Panc1 (cell line): ENCODE results near the gene CHMP6.

Experiments used
- CTCF ChIP-seq: fragments of 450-650 bp; IDR thresholded peaks from 2 replicates; pipeline ENCODE4 v1.5.1; 2017; ENCODE audit warnings: mild to moderate bottlenecking
- TF ChIP-seq, protein P1 (sequence below), 2 experiments: IDR thresholded peaks; 2 replicates each; pipeline ENCODE4 v1.6.1; 2011 to 2012; ENCODE audit warnings: low read depth in 2 of 2, control low read depth in 1 of 2, low read length in 1 of 2, mild to moderate bottlenecking in 1 of 2, moderate library complexity in 1 of 2; ENCODE audit not compliant: insufficient read depth in 1 of 2

- no peak for TF ChIP-seq CTCF
- TF ChIP-seq, protein P1, sequence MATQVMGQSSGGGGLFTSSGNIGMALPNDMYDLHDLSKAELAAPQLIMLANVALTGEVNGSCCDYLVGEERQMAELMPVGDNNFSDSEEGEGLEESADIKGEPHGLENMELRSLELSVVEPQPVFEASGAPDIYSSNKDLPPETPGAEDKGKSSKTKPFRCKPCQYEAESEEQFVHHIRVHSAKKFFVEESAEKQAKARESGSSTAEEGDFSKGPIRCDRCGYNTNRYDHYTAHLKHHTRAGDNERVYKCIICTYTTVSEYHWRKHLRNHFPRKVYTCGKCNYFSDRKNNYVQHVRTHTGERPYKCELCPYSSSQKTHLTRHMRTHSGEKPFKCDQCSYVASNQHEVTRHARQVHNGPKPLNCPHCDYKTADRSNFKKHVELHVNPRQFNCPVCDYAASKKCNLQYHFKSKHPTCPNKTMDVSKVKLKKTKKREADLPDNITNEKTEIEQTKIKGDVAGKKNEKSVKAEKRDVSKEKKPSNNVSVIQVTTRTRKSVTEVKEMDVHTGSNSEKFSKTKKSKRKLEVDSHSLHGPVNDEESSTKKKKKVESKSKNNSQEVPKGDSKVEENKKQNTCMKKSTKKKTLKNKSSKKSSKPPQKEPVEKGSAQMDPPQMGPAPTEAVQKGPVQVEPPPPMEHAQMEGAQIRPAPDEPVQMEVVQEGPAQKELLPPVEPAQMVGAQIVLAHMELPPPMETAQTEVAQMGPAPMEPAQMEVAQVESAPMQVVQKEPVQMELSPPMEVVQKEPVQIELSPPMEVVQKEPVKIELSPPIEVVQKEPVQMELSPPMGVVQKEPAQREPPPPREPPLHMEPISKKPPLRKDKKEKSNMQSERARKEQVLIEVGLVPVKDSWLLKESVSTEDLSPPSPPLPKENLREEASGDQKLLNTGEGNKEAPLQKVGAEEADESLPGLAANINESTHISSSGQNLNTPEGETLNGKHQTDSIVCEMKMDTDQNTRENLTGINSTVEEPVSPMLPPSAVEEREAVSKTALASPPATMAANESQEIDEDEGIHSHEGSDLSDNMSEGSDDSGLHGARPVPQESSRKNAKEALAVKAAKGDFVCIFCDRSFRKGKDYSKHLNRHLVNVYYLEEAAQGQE (IDR thresholded peaks at IDR 0.05; ENCODE audit: insufficient read depth in 1 of 2, low read depth in 2 of 2, low read length in 1 of 2): no peak
Observed at GRCh38 chr17:80997424-80998117, 5.9 kb downstream of the CHMP6 start.
